22Rv1 (cell line): ENCODE results near the gene GFOD1.

Source experiments
- H3K27ac ChIP-seq: fragments of 450-650 bp; 2 replicates; pipeline ENCODE4 v1.5.1; 2017
- CTCF ChIP-seq: fragments of 450-650 bp; IDR thresholded peaks from 2 replicates; pipeline ENCODE4 v1.5.1; 2017; ENCODE audit warnings: mild to moderate bottlenecking
- ZFX ChIP-seq: fragments of 450-650 bp; IDR thresholded peaks from 2 replicates; pipeline ENCODE4 v1.6.1; 2017; ENCODE audit warnings: antibody characterized with exemption, borderline replicate concordance

GFOD1 gene

GRCh38 chr6:13527671-13528056 is 40.3 kb upstream of the GFOD1 start:
- no peak for TF ChIP-seq CTCF
- no peak for TF ChIP-seq ZFX
- no peak overlapping the region for H3K27ac ChIP-seq

GRCh38 chr6:13526727-13527670 is 39.6 kb upstream of the GFOD1 start:
- H3K27ac ChIP-seq = no peak overlapping the region

GRCh38 chr6:13526357-13526726 is 38.9 kb upstream of the GFOD1 start:
- H3K27ac ChIP-seq = no peak overlapping the region
- no peak for TF ChIP-seq CTCF
- TF ChIP-seq ZFX = no peak

More at GRCh38 chr6:13526727-13527670, 39.6 kb upstream of the GFOD1 start:
- TF ChIP-seq ZFX = no peak

GRCh38 chr6:13524801-13525508 is 37.6 kb upstream of the GFOD1 start:
- TF ChIP-seq CTCF = no peak
- no peak for TF ChIP-seq ZFX
- no peak overlapping the region for H3K27ac ChIP-seq

- H3K27ac ChIP-seq = no peak overlapping the region
- TF ChIP-seq ZFX = no peak
- no peak for TF ChIP-seq CTCF
Observed at GRCh38 chr6:13523826-13524622, 36.6 kb upstream of the GFOD1 start.

- TF ChIP-seq ZFX = no peak
- H3K27ac ChIP-seq = no peak overlapping the region
Observed at GRCh38 chr6:13522656-13523055, 35.3 kb upstream of the GFOD1 start.

GRCh38 chr6:13519839-13520238 is 32.4 kb upstream of the GFOD1 start:
- H3K27ac ChIP-seq = no peak overlapping the region
- TF ChIP-seq ZFX = no peak
- no peak for TF ChIP-seq CTCF
